ENCODE results near the gene DEFB114. TPM values are rescaled to one million over a fixed set of nuclear protein-coding genes. Genes with fewer than 3 reads are reported as not detected.

The DEFB114 gene, protein sequence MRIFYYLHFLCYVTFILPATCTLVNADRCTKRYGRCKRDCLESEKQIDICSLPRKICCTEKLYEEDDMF
- total RNA-seq (not detected), polyA plus RNA-seq (not detected)
- long read RNA-seq, donor 1: 0 reads
- long read RNA-seq, donor 2: 0 reads
- long read RNA-seq, donor 3: 0 reads

- TF ChIP-seq, protein P1, sequence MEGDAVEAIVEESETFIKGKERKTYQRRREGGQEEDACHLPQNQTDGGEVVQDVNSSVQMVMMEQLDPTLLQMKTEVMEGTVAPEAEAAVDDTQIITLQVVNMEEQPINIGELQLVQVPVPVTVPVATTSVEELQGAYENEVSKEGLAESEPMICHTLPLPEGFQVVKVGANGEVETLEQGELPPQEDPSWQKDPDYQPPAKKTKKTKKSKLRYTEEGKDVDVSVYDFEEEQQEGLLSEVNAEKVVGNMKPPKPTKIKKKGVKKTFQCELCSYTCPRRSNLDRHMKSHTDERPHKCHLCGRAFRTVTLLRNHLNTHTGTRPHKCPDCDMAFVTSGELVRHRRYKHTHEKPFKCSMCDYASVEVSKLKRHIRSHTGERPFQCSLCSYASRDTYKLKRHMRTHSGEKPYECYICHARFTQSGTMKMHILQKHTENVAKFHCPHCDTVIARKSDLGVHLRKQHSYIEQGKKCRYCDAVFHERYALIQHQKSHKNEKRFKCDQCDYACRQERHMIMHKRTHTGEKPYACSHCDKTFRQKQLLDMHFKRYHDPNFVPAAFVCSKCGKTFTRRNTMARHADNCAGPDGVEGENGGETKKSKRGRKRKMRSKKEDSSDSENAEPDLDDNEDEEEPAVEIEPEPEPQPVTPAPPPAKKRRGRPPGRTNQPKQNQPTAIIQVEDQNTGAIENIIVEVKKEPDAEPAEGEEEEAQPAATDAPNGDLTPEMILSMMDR (IDR thresholded peaks at IDR 0.05): no peak
- TF ChIP-seq POLR2A (IDR thresholded peaks at IDR 0.05): no peak
- no peak for TF ChIP-seq EP300 (IDR thresholded peaks at IDR 0.05)
- intact Hi-C loops (cut with DNase I): no loop called here
- Histone ChIP-seq H3K27me3 (no peaks in the 10 kb centered on the region), H3K4me3 (no peak within 1 kb of the TSS), H3K4me1 (ENCODE audit: insufficient read depth) (no peaks in the 10 kb centered on the region), H3K27ac (no peak within 1 kb of the TSS), H3K36me3 (no peaks in the 10 kb centered on the region), H3K9me3 (no peaks in the 10 kb centered on the region)
- 52 to 68% (median 57%) methylated on average over 2 of the region's 2 CpGs for WGBS, 3 donors
- no peak for DNase-seq
These were observed at the start of gene DEFB114 for GRCh38 chr6:49964064-49964463. Gene DEFB114 (minus strand): TSS chr6:49964164. CDS start chr6:49964105, 59 bp downstream.

- WGBS, 3 donors: 63 to 78% (median 71%) methylated on average over 3 of the region's 3 CpGs
- TF ChIP-seq POLR2A (IDR thresholded peaks at IDR 0.05) (no peak), EP300 (IDR thresholded peaks at IDR 0.05) (no peak)
- TF ChIP-seq, protein P1 (IDR thresholded peaks at IDR 0.05): no peak
- Histone ChIP-seq H3K4me1 (ENCODE audit: insufficient read depth) (no peaks in the 10 kb centered on the region), H3K9me3 (no peaks in the 10 kb centered on the region), H3K27me3 (no peaks in the 10 kb centered on the region), H3K36me3 (no peaks in the 10 kb centered on the region), H3K4me3 (no peak overlapping the region), H3K27ac (no peak overlapping the region)
- intact Hi-C loops (cut with DNase I): no loop called here
- no peak for DNase-seq
These were observed 43.9 kb upstream of the DEFB114 start for GRCh38 chr6:50007819-50008218.

DNA sequence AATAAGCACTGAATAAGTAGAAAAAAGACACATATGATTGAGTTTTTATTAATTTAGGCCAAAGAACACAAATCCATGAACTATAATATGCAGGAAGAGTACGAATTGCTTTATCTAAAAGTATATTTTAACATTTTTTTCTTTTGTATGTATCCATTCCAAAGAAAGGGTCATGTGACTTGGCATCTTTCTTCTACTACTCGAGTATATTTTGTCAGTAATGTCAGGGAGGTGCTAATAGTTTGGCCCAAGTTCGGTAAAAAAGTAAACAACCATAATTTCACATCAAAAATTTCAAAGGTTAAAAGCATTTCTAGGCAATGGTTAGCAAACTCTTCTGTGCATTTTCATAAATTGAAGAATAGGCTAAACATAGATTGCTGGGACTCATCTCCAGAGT, 39.2 kb upstream of the DEFB114 start:
- DNase-seq: no peak
- TF ChIP-seq, protein P1 (IDR thresholded peaks at IDR 0.05): no peak
- no peak for TF ChIP-seq EP300 (IDR thresholded peaks at IDR 0.05)
- no peak for TF ChIP-seq POLR2A (IDR thresholded peaks at IDR 0.05)
- 19 to 34% (median 20%) methylated on average over 3 of the region's 3 CpGs for WGBS, 3 donors
- peaks cover 3% of the 10 kb centered on the region for H3K27me3 ChIP-seq
- no peak overlapping the region for H3K4me3 ChIP-seq
- no peaks in the 10 kb centered on the region for H3K4me1 ChIP-seq (ENCODE audit: insufficient read depth)
- no peaks in the 10 kb centered on the region for H3K9me3 ChIP-seq
- no peaks in the 10 kb centered on the region for H3K36me3 ChIP-seq
- intact Hi-C loops (cut with DNase I): no loop called here
- no peak overlapping the region for H3K27ac ChIP-seq

DNA sequence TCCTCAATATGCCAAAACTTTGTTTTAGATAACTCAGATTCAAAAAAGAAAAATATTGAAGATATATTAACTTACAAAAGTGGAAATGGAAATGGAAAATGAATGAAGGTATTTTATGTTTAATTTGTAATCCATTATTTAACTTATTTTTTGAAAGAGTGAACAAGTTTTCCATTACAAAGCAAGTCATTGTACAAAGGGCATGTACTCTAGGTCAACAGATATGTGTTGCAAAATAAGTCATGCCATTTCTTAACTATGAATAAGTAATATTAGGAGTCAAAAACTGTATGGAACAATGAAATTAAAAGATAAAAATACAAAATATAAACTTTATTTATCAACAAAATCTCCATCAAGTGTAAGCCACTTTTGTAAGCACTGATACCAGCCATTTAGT, 31.3 kb upstream of the DEFB114 start:
- no peaks in the 10 kb centered on the region for H3K36me3 ChIP-seq
- no peak for TF ChIP-seq EP300 (IDR thresholded peaks at IDR 0.05)
- DNase-seq: no peak
- no peak overlapping the region for H3K4me3 ChIP-seq
- no peaks in the 10 kb centered on the region for H3K9me3 ChIP-seq
- peaks cover 3% of the 10 kb centered on the region for H3K27me3 ChIP-seq
- intact Hi-C loops (cut with DNase I): no loop called here
- no peaks in the 10 kb centered on the region for H3K4me1 ChIP-seq (ENCODE audit: insufficient read depth)
- H3K27ac ChIP-seq: no peak overlapping the region

DNA sequence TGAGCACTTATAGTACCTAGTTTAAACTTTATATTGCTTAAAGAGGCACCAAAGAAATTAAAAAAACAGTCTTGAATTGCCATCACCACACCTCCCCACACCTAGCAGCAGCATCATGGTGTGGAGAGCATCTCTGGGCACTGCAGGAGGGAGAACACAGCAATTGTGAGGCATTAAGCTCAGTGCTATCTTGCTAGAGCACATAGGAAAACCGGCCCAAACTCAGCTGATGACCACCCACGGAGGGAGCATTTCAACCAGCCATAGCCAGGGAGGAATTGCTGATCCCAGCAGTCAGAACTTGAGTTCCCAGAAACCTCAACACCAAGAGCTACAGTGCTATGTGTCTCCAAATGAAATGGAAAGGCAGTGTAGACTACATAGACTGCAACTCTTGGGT, 24.9 kb upstream of the DEFB114 start:
- no peaks in the 10 kb centered on the region for H3K27me3 ChIP-seq
- WGBS, 3 donors: 64 to 79% (median 71%) methylated on average over 2 of the region's 2 CpGs
- no peak overlapping the region for H3K4me3 ChIP-seq

More for the DNA sequence above, 24.9 kb upstream of the DEFB114 start:
- no peak for DNase-seq
- H3K4me1 ChIP-seq (ENCODE audit: insufficient read depth): no peaks in the 10 kb centered on the region
- no peaks in the 10 kb centered on the region for H3K36me3 ChIP-seq
- no peak overlapping the region for H3K27ac ChIP-seq
- H3K9me3 ChIP-seq: no peaks in the 10 kb centered on the region
- TF ChIP-seq EP300 (IDR thresholded peaks at IDR 0.05): no peak
- TF ChIP-seq, protein P1 (IDR thresholded peaks at IDR 0.05): no peak
- no peak for TF ChIP-seq POLR2A (IDR thresholded peaks at IDR 0.05)
- intact Hi-C loops (cut with DNase I): no loop called here
